Measurements from ENCODE around the gene COG3.
A peak's percentile ranks its signal among the peaks of the same experiment; 100 is the strongest.

DNA sequence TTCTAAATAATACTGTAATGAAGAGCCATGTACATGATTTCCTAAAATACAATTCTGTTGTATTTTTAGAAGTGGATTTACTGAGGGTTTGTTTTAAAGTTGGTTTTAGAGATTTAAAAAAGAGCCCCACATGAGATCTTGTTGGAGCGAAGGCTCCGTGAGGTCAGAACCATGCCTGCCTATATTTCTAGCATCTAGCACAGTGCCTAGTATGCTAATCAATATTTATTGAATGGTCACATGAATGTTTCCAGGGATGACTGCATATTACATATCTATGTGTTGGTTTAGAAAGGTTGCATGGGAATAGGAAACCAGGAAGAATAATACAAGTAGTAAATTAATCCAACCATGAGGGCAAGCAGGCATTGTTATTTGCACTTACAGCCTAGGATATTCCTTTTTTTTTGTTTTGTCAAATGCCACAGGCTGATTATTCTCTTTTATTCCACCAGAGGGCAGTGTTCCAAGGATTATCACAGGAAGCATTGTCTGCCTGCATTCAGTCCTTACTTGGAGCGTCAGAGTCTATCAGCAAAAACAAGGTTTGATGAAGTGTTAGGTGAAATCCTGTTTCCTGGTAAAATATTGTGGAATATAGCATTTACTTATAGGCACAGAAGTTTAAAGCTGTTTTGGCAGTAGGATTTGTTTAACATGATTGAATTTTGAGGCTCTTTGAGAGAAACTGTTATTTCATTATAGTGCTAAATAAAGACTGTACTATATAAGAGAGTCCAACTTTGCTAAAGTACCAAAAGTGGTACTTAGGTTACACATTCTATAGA, 46.8 kb downstream of the COG3 start:
- TF ChIP-seq, protein P1, sequence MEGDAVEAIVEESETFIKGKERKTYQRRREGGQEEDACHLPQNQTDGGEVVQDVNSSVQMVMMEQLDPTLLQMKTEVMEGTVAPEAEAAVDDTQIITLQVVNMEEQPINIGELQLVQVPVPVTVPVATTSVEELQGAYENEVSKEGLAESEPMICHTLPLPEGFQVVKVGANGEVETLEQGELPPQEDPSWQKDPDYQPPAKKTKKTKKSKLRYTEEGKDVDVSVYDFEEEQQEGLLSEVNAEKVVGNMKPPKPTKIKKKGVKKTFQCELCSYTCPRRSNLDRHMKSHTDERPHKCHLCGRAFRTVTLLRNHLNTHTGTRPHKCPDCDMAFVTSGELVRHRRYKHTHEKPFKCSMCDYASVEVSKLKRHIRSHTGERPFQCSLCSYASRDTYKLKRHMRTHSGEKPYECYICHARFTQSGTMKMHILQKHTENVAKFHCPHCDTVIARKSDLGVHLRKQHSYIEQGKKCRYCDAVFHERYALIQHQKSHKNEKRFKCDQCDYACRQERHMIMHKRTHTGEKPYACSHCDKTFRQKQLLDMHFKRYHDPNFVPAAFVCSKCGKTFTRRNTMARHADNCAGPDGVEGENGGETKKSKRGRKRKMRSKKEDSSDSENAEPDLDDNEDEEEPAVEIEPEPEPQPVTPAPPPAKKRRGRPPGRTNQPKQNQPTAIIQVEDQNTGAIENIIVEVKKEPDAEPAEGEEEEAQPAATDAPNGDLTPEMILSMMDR (IDR thresholded peaks at IDR 0.05) = peak; percentile 53 to 93 (median 81)
- no peak for TF ChIP-seq EP300 (IDR thresholded peaks at IDR 0.05)
